WI38 (cell line): ENCODE measurements around the gene PAAF1.

Experiments used
- H3K4me3 ChIP-seq: 2 replicates; pipeline ENCODE4 v1.5.1; 2011; ENCODE audit warnings: low read depth, mild to moderate bottlenecking, control low read depth, low read length
- CTCF ChIP-seq: IDR thresholded peaks from 2 replicates; pipeline ENCODE4 v1.5.1; 2012; ENCODE audit warnings: low read depth, mild to moderate bottlenecking, control low read depth, low read length

PAAF1 gene

GRCh38 chr11:73876424-73877310 lies at the start of gene PAAF1, which contains the start of gene COA4:
PAAF1 (plus strand) TSS chr11:73876999; CDS start chr11:73877022, 23 bp downstream.
COA4 (minus strand) TSS chr11:73876846; CDS start chr11:73873378, 3,468 bp downstream.
- TF ChIP-seq CTCF, result no peak

GRCh38 chr11:73830261-73830660 lies 46.5 kb upstream of the PAAF1 start:
- TF ChIP-seq CTCF, result no peak
- no peak overlapping the region for H3K4me3 ChIP-seq

More at GRCh38 chr11:73876424-73877310, at the start of gene PAAF1, which contains the start of gene COA4:
- peak within 1 kb of the TSS; percentile 93 for H3K4me3 ChIP-seq

GRCh38 chr11:73833067-73833466 lies 43.7 kb upstream of the PAAF1 start:
- no peak for TF ChIP-seq CTCF
- H3K4me3 ChIP-seq, result no peak overlapping the region

- no peak for TF ChIP-seq CTCF
- H3K4me3 ChIP-seq, result no peak overlapping the region
Measured at GRCh38 chr11:73838443-73839122, 38.2 kb upstream of the PAAF1 start.

- TF ChIP-seq CTCF, result no peak
- no peak overlapping the region for H3K4me3 ChIP-seq
Measured at GRCh38 chr11:73839123-73839457, 37.7 kb upstream of the PAAF1 start.

- no peak for TF ChIP-seq CTCF
- H3K4me3 ChIP-seq, result no peak overlapping the region
Measured at GRCh38 chr11:73851046-73851764, 25.6 kb upstream of the PAAF1 start.
